Gastrocnemius medialis (tissue), 4 donors: ENCODE measurements around the gene GCH1. TPM values are rescaled to one million over a fixed set of nuclear protein-coding genes. Genes with fewer than 3 reads are reported as not detected.

Source experiments
- ATAC-seq, 2 donors: fragments of 150-250 bp; one replicate each; pipeline ENCODE4 v1.9.1; 2016
- DNase-seq, 2 donors: peaks; one replicate each; pipeline ENCODE4 v3.0.0-alpha.2; 2019
- H3K27ac ChIP-seq, 4 donors: fragments of 200-600 bp; sonication (generic); 1 replicate in 1 of 4; 2 replicates in 3 of 4; pipeline ENCODE4 v1.5.1; 2016 to 2018; ENCODE audit warnings: mild to moderate bottlenecking in 2 of 4, moderate library complexity in 1 of 4
- H3K27me3 ChIP-seq, 3 donors: fragments of 200-600 bp; sonication (generic) in 2 of 3; 1 replicate in 1 of 3; 2 replicates in 2 of 3; pipeline versions ENCODE4 v1.5.1 to v1.6.0; 2016 to 2019; ENCODE audit warnings: mild to moderate bottlenecking in 1 of 3, moderate library complexity in 1 of 3
- H3K36me3 ChIP-seq, 2 donors: fragments of 200-600 bp; sonication (generic) in 1 of 2; one replicate each; pipeline ENCODE4 v1.5.1; 2017 to 2018
- H3K4me1 ChIP-seq, 2 donors: fragments of 200-600 bp; sonication (generic) in 1 of 2; one replicate each; pipeline ENCODE4 v1.5.1; 2016 to 2017; ENCODE audit warnings: mild to moderate bottlenecking in 2 of 2
- H3K4me3 ChIP-seq, 4 donors: fragments of 200-600 bp; sonication (generic) in 3 of 4; 1 replicate in 1 of 4; 2 replicates in 3 of 4; pipeline ENCODE4 v1.5.1; 2016 to 2019; ENCODE audit warnings: mild to moderate bottlenecking in 2 of 4
- H3K9me3 ChIP-seq, 3 donors: fragments of 200-600 bp; sonication (generic) in 2 of 3; 1 replicate in 1 of 3; 2 replicates in 2 of 3; pipeline ENCODE4 v1.5.1; 2016 to 2019
- POLR2A ChIP-seq, 2 donors: fragments of 450-650 bp; IDR thresholded peaks; one replicate each; pipeline ENCODE4 v1.6.1; 2017; ENCODE audit warnings: antibody characterized with exemption in 2 of 2, mild to moderate bottlenecking in 2 of 2, moderate library complexity in 2 of 2
- in situ Hi-C, 4 donors: fragments of 200-750 bp; cut with MboI; loops; one replicate each; pipeline versions ENCODE4 v1.15.0 to v1.8.0; 2017; ENCODE audit warnings: low sequenced_read_pairs in 4 of 4
- intact Hi-C: fragments of 100-400 bp; cut with DNase I; formaldehyde crosslinking; loops from one replicate; pipeline ENCODE4 v1.15.1; 2023; ENCODE audit warnings: low total_unique reads
- total RNA-seq, 4 donors: library from RNA; depleted of rRNA; stranded (reverse); fragments of >200 nt; gene quantifications; one replicate each; pipeline versions ENCODE4 v1.1.0 to v1.2.3, GENCODE V29; 2016
- TF ChIP-seq, protein P1 (sequence below), 5 experiments: fragments of 450-650 bp in 3 of 5; fragments of 200-600 bp in 2 of 5; sonication (generic) in 2 of 5; IDR thresholded peaks in 4 of 5; conservative IDR thresholded peaks in 1 of 5; 1 replicate in 4 of 5; 2 replicates in 1 of 5; pipeline ENCODE4 v1.5.1; 2016 to 2019; ENCODE audit warnings: antibody characterized with exemption in 5 of 5, mild to moderate bottlenecking in 3 of 5, moderate library complexity in 3 of 5

Gene GCH1, protein sequence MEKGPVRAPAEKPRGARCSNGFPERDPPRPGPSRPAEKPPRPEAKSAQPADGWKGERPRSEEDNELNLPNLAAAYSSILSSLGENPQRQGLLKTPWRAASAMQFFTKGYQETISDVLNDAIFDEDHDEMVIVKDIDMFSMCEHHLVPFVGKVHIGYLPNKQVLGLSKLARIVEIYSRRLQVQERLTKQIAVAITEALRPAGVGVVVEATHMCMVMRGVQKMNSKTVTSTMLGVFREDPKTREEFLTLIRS
- total RNA-seq, result 1 to 10 TPM in 2 of 4 donors, under 1 TPM in 2; 0.53 to 1.6 (median 0.92) TPM

DNA sequence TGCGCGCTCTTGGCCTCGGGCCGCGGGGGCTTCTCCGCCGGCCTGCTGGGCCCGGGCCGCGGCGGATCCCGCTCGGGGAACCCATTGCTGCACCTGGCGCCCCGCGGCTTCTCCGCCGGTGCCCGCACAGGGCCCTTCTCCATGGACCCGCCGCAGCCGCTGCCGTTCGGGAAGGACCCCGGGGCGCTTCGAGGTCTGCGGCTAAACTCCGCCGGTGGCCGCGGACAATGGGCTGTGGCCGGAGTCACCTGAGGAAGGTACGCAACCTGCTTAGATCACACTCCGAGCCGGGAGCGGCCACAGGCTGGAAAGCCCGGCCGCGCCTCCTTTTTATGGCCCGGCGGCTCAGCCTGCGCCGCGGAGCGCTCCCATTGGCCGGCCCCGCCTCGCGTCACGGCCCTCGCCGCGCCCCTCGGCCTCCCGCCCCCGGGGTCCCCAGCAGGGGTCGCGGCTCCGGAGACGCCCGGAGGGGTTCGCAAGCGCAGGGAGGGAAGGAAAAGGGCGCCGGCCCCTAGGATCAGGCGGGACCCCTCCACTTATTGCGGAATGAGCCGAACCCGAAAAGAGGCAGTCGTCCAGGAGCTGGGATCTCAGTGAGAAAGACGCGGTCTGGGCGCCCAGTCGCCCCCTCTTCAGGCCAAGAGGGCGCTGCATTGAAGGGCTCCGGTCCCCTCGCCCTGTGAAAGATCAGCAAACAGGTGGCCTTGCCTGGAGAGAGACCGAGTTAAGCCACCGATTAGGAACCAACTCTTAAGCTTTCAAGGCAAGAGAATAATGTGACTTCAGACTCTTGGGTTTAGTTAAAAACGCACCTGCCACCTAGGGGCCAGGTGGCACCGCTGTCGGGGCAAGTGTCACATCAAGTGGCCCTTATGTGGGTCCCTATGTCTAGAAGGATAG is at the start of gene GCH1:
TSS of gene GCH1 (minus strand) at position 306 of the 900 bp plus-strand sequence. CDS start at position 143, 163 bp downstream.
- Histone ChIP-seq H3K27ac (peak within 1 kb of the TSS; percentile 62 to 75 (median 73)), H3K4me1 (no peaks in the 10 kb centered on the region), H3K27me3 (peaks cover 0 to 3% (median 0%) of the 10 kb centered on the region in 3 donors), H3K4me3 (peak within 1 kb of the TSS; percentile 68 to 79 (median 74)), H3K36me3 (no peaks in the 10 kb centered on the region), H3K9me3 (no peaks in the 10 kb centered on the region)
- in situ Hi-C loops (no loop called here), intact Hi-C loops (loop anchor here (10.0 kb wide), 1 partner anchor 122 kb away; the partner anchor contains the start of genes SOCS4 and WDHD1)
- peak; percentile 81 to 88 for ATAC-seq
- TF ChIP-seq POLR2A (IDR thresholded peaks at IDR 0.05), result peak; percentile 61 to 86
- TF ChIP-seq, protein P1, sequence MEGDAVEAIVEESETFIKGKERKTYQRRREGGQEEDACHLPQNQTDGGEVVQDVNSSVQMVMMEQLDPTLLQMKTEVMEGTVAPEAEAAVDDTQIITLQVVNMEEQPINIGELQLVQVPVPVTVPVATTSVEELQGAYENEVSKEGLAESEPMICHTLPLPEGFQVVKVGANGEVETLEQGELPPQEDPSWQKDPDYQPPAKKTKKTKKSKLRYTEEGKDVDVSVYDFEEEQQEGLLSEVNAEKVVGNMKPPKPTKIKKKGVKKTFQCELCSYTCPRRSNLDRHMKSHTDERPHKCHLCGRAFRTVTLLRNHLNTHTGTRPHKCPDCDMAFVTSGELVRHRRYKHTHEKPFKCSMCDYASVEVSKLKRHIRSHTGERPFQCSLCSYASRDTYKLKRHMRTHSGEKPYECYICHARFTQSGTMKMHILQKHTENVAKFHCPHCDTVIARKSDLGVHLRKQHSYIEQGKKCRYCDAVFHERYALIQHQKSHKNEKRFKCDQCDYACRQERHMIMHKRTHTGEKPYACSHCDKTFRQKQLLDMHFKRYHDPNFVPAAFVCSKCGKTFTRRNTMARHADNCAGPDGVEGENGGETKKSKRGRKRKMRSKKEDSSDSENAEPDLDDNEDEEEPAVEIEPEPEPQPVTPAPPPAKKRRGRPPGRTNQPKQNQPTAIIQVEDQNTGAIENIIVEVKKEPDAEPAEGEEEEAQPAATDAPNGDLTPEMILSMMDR (IDR thresholded peaks at IDR 0.05 in 4 of 5, conservative IDR thresholded peaks at IDR 0.05 in 1 of 5), result peak in 2 of 5 experiments; percentile 28 to 32
- peak; percentile 9 to 14 for DNase-seq

DNA sequence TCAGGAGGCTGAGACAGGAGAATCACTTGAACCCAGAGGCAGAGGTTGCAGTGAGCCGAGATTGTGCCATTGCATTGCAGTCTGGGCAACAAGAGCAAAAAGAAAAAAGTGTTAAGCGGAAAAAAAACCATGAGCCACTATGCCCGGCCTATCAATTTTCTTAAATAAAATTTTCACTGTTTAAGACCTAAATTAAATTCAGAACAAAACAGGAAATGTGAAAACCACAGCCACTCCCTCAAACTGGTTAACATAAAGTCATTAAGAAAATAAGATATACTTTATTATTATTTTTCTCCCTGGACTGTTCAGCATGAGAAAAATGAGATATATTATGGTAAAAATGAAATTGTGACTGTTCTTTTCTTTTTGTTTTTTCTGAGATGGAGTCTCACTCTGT is 44.6 kb upstream of the GCH1 start:
- intact Hi-C loops (no loop called here), in situ Hi-C loops (no loop called here)
- DNase-seq (no peak), ATAC-seq (no peak)
- H3K27me3 ChIP-seq, result no peaks in the 10 kb centered on the region
- no peak overlapping the region for H3K27ac ChIP-seq
- no peak overlapping the region for H3K4me3 ChIP-seq
- TF ChIP-seq, protein P1 (IDR thresholded peaks at IDR 0.05 in 4 of 5, conservative IDR thresholded peaks at IDR 0.05 in 1 of 5), result no peak
- no peak for TF ChIP-seq POLR2A (IDR thresholded peaks at IDR 0.05)
- H3K4me1 ChIP-seq, result no peaks in the 10 kb centered on the region
- H3K36me3 ChIP-seq, result no peaks in the 10 kb centered on the region
- H3K9me3 ChIP-seq, result no peaks in the 10 kb centered on the region

DNA sequence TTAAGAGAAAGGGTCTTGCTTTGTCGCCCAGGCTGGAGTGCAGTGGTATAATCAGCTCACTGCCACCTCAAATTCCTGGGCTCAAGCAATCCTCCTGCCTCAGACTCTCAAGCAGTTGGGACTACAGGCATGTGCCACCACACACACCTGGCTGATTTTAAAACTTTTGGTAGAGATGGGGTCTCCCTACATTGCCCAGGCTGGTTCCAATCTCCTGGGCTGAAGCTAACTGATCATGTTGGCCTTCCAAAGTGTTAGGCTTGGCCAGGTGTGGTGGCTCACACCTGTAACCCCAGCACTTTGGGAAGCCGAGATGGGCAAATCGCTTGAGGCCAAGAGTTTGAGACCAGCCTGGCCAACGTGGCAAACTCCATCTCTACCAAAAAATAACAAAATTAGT is 43.9 kb upstream of the GCH1 start:
- Histone ChIP-seq H3K36me3 (no peaks in the 10 kb centered on the region), H3K4me1 (no peaks in the 10 kb centered on the region), H3K4me3 (no peak overlapping the region), H3K9me3 (no peaks in the 10 kb centered on the region), H3K27me3 (no peaks in the 10 kb centered on the region), H3K27ac (no peak overlapping the region)
- ATAC-seq (no peak), DNase-seq (no peak)
- intact Hi-C loops (no loop called here), in situ Hi-C loops (no loop called here)
- TF ChIP-seq, protein P1 (IDR thresholded peaks at IDR 0.05 in 4 of 5, conservative IDR thresholded peaks at IDR 0.05 in 1 of 5), result no peak
- TF ChIP-seq POLR2A (IDR thresholded peaks at IDR 0.05), result no peak

DNA sequence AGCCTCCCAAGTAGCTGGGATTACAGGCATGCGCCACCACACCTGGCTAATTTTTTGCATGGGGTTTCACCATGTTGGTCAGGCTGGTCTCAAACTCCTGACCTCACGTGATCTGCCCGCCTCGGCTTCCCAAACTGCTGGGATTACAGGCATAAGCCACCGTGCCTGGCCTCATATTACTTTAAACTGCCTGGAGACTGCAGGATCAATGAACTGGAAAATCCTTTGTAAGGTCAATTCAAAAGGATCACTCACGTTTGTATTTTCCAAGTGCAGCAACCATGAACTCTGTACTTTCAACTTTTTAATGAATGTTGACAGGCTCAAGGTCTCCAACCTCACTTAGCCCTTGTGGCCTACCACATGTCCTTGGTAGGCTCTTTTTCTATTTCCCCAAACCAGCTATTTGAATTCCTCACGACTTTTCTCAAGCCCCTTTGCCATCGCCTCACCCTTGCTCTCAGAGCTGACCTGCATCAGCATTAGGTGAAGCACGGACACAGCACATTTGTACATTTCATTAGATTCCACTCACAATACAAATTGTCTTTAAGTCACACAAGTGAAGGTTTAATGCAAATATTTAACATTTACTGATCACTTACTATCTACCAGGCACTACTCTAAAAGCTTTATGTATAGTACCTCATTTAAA is 42.2 kb upstream of the GCH1 start:
- Histone ChIP-seq H3K27ac (no peak overlapping the region), H3K4me1 (no peaks in the 10 kb centered on the region), H3K27me3 (no peaks in the 10 kb centered on the region), H3K9me3 (no peaks in the 10 kb centered on the region), H3K36me3 (no peaks in the 10 kb centered on the region), H3K4me3 (no peak overlapping the region)
- no peak for TF ChIP-seq POLR2A (IDR thresholded peaks at IDR 0.05)
- TF ChIP-seq, protein P1 (IDR thresholded peaks at IDR 0.05 in 4 of 5, conservative IDR thresholded peaks at IDR 0.05 in 1 of 5), result no peak
- DNase-seq (no peak), ATAC-seq (no peak)
- in situ Hi-C loops, result no loop called here
- intact Hi-C loops, result no loop called here
